Measurements from ENCODE around the gene TMIGD2.

DNA sequence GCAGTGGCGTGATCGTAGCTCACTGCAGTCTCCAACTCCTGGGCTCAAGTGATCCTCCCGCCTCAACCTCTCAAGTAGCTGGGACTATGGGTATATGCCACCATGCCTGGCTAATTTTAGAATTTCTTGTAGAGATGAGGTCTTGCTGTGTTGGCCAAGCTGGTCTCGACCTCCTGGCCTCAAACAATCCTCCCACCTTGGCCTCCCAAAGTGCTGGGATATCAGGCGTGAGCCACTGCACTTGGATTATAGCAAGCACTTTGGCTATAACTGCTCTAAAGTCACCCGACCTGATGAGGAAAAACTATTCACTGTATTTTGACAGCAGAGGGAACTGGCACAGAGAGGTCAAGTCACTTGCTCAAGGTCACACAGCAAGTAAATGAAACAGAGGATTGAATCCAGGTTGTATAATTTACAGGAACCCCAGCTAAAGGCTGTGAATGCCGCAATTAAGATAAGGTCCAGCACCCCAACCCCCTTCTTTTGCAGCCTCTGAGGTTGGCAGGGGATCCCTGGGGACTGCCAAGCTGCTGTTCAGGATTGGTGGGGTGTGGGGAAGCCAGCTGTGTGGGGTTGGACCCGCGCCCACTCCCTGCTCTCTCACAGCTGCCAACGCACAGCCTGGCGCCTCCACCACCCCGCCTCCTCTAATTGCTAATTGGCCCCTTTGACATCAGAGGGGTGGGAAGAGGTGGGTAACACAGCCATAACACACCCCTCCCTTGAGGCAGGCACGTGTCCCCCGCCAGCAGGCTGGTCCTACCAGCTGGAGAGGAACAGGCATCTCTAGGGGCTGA is 6.0 kb downstream of the TMIGD2 start:
- TF ChIP-seq, protein P1, sequence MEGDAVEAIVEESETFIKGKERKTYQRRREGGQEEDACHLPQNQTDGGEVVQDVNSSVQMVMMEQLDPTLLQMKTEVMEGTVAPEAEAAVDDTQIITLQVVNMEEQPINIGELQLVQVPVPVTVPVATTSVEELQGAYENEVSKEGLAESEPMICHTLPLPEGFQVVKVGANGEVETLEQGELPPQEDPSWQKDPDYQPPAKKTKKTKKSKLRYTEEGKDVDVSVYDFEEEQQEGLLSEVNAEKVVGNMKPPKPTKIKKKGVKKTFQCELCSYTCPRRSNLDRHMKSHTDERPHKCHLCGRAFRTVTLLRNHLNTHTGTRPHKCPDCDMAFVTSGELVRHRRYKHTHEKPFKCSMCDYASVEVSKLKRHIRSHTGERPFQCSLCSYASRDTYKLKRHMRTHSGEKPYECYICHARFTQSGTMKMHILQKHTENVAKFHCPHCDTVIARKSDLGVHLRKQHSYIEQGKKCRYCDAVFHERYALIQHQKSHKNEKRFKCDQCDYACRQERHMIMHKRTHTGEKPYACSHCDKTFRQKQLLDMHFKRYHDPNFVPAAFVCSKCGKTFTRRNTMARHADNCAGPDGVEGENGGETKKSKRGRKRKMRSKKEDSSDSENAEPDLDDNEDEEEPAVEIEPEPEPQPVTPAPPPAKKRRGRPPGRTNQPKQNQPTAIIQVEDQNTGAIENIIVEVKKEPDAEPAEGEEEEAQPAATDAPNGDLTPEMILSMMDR (IDR thresholded peaks at IDR 0.05), result no peak
- no peak for TF ChIP-seq POLR2A (IDR thresholded peaks at IDR 0.05)
